Stimulated activated CD8-positive, alpha-beta memory T cell treated with anti-CD3 and anti-CD28 coated beads, Interleukin-4, amount 100 ng/mL, for 4 hours (primary cell): ENCODE measurements around the gene MCUB.

Experiments
- DNase-seq, 2 donors: peaks; one replicate each; pipeline ENCODE4 v3.0.0-alpha.2; 2020; ENCODE audit warnings: low read depth in 2 of 2, low spot score in 1 of 2

Gene MCUB

GRCh38 chr4:109624536-109624935 lies 64.5 kb downstream of the MCUB start:
- DNase-seq: no peak

GRCh38 chr4:109627361-109627760 lies 67.3 kb downstream of the MCUB start:
- DNase-seq: no peak

- no peak for DNase-seq
Observed at GRCh38 chr4:109629775-109630174, 69.7 kb downstream of the MCUB start.

- no peak for DNase-seq
Observed at GRCh38 chr4:109631532-109632108, 71.6 kb downstream of the MCUB start.

- DNase-seq: no peak
Observed at GRCh38 chr4:109640644-109641043, 80.6 kb downstream of the MCUB start.

GRCh38 chr4:109645874-109646710 lies 86.0 kb downstream of the MCUB start:
- DNase-seq: no peak

- no peak for DNase-seq
Observed at GRCh38 chr4:109648266-109648996, 88.4 kb downstream of the MCUB start.

- no peak for DNase-seq
Observed at GRCh38 chr4:109648997-109649575, 89.0 kb downstream of the MCUB start.

GRCh38 chr4:109649872-109650271 lies 89.8 kb downstream of the MCUB start:
- DNase-seq: no peak

GRCh38 chr4:109655396-109655795 lies 95.3 kb downstream of the MCUB start:
- DNase-seq: no peak

GRCh38 chr4:109657854-109658418 lies 97.9 kb downstream of the MCUB start:
- DNase-seq: no peak

- DNase-seq: no peak
Observed at GRCh38 chr4:109658871-109659410, 98.9 kb downstream of the MCUB start.

GRCh38 chr4:109662116-109662515 lies 102.1 kb downstream of the MCUB start:
- DNase-seq: no peak

- no peak for DNase-seq
Observed at GRCh38 chr4:109662771-109663170, 102.7 kb downstream of the MCUB start.

GRCh38 chr4:109665783-109666485 lies 105.9 kb downstream of the MCUB start:
- no peak for DNase-seq

- DNase-seq: no peak
Observed at GRCh38 chr4:109671350-109671749, 111.3 kb downstream of the MCUB start.

GRCh38 chr4:109672169-109672930 lies 112.3 kb downstream of the MCUB start:
- no peak for DNase-seq

- DNase-seq: no peak
Observed at GRCh38 chr4:109673303-109673702, 113.3 kb downstream of the MCUB start.

GRCh38 chr4:109675181-109675580 lies 115.1 kb downstream of the MCUB start:
- no peak for DNase-seq

- no peak for DNase-seq
Observed at GRCh38 chr4:109675843-109676242, 115.8 kb downstream of the MCUB start.
